COLO829 (cell line): ENCODE measurements around the gene RCVRN.
"Not testable (repeated sequence)": the region's sequence is repeated elsewhere in the genome, so short reads cannot be mapped to it uniquely, and the experiment has no call there.

ENCODE experiments used
- DNase-seq: peaks from one replicate; pipeline ENCODE4 v3.0.0; 2012; ENCODE audit warnings: low spot score

Gene RCVRN

DNA sequence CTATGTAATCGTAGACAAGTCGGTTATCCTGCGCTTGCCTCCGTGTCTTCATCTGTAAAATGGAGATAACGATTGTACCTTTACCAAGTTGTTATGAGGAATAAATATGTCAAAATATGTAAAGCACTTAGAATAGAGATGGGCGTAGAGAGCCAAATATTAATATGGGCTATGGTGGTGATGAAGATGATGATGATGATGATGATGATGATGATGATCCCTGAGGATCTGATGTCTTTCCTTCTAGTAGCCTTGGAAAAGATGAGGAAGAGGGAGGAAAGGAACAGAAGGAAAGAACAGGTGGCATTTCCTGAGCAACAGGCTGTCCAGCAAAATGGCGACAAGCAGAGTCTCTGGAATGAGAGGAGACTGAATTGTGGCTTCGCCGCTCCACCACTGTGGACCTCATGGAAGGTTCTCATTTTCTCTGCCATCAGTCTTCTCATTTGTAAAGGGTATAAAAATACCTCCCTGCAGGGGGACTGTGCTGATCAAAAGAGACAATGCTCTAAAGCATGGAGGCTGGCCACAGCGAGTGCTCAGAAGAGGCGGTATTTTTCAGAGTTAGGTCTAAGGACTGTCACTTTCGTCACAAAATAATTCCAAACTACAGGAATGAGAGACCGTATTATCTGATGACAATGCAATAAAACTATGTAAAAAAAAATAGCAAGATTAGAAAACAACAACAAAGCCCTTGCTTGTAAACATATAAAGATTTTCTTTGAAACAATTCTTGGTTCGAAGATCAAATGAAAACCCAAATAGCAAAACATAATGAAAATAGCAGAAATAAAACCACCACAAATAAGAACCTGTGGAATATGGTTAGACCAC lies 17.2 kb upstream of the RCVRN start:
- DNase-seq: no peak

DNA sequence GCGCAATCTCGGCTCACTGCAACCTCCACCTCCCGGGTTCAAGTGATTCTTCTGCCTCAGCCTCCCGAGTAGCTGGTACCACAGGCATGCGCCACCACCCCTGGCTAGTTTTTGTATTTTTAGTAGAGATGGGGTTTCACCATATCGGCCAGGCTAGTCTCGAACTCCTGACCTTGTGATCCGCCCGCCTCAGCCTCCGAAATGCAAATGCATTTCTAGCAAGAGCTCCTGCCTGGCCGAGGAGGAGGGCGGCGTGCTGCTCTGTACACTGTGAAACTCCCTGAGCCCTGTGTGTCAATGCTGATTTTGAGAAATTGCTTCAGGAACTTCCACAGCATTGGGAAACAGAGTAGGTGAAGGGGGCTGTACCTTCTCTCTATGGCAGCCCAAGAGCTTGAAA lies 16.1 kb upstream of the RCVRN start:
- not testable (repeated sequence) for DNase-seq

DNA sequence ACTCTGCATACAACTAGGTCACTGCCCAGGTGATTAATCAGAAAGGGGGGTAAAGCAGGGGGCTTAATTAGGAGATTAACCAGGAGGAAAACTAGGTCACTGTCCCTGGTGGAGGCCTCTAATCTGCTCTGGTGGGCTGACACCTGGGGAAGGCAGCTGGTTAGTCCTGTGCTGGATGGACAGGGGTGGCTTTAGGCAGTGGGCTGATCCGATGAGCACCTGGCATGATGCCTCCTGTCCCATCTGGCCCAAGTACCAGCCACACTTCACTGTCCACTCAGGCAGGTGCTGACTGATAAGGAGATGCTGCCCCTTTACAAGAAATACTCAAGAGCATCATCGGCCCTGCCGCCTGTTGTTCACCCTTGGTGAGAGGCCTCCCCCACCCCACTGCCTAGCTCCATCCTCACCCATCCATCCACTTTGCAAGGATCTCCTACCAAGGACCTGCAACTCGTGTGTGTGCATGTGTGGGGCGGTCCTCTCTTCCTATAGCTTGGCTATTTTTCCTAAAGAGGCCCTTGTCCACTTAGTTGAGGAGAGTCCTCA lies 13.8 kb upstream of the RCVRN start:
- no peak for DNase-seq

DNA sequence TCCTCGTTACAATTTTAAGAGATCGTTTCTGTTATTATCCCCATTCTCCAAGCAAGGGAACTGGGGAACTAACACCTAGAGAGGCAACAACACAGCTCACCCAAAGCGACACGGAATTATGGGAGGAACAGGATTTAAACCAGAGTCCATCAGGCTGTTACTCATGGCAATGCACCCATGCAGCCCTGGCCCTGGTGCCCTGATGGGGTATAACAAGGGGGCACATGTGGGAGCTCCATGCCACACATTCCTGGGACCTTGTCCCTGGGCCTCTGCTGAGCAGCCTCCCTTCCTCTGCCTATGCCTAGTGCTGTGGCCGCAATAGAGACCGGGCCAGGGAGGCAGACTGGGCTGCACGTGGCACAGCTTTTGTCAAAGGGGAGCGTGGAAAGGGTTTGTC lies 13.3 kb upstream of the RCVRN start:
- no peak for DNase-seq

DNA sequence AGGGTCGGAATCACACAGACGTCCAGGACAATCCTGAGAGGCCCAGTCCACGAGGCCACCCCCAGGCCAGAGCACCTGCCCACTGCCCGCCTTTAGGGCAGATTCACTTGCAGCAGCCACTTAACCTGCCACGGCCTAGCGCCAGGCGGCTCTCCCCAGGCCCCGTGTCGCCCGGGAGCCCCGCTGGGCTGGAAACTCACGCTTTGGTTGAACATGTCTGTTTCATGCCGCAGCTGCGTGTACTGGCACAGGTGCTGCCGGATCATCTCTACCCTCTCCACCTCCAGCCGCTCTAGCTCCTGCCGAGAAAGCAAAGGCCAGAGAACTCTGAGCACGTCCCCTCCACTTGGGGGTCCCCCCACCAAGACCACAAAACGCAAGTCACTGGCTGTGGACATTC lies 12.7 kb upstream of the RCVRN start:
- DNase-seq: no peak

DNA sequence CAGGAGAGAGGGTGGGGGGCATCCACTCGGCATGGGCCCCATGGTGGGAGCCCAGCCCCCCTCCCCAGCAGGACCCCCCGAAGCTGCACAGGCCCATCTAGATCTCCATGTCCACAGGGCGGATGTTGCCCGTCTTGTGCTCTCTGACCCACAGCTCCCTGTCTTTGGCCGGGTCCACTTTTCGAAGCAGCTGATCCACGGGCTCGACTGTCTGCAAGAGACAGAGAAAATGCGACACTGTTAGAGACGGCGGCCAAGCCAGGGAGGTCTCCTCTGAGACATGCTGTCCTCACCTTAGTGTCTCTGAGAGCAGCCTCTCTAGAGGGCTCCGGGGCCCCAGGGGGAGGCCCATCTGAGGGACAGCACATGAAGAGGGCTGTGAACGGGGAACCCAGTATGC lies 12.1 kb upstream of the RCVRN start:
- no peak for DNase-seq

DNA sequence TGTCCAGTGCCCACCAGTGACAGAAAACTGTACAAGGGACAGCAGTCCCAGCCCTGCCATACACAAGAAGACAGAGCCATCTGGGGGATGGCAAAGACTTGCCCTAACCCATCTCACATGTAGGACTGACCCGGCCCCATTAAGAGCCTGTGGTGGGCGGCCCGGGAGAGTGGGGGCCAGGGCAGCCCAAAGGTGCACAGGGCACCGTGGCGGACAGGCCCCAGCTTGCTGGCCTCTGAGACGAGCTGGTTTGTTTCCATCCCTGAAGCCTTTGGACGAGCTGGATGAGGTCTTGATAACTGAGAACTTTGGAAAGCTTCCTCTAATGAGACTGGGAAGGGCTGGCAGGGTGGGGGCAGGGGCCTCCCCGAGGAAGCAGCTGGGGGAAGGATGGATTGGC lies 11.0 kb upstream of the RCVRN start:
- no peak for DNase-seq

DNA sequence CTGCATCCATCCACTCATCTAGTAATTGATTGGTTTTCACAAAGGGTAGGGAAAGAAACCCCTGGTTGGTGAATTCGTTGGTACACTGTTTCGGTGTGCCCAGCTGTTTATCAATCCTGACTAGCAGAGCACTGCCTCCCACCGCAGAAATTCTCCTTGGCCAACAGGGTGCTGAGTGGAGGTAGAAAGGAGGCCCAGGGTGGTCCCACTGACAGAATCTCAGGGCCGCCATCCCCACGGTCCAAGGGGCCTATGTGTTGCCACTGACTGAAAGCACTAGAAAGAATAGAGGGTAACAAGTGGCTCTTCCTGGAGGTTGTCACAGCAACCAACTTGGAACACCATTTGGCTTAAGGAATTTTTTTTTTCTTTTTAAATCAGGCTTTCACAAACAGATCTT lies 8.4 kb upstream of the RCVRN start:
- DNase-seq: no peak

DNA sequence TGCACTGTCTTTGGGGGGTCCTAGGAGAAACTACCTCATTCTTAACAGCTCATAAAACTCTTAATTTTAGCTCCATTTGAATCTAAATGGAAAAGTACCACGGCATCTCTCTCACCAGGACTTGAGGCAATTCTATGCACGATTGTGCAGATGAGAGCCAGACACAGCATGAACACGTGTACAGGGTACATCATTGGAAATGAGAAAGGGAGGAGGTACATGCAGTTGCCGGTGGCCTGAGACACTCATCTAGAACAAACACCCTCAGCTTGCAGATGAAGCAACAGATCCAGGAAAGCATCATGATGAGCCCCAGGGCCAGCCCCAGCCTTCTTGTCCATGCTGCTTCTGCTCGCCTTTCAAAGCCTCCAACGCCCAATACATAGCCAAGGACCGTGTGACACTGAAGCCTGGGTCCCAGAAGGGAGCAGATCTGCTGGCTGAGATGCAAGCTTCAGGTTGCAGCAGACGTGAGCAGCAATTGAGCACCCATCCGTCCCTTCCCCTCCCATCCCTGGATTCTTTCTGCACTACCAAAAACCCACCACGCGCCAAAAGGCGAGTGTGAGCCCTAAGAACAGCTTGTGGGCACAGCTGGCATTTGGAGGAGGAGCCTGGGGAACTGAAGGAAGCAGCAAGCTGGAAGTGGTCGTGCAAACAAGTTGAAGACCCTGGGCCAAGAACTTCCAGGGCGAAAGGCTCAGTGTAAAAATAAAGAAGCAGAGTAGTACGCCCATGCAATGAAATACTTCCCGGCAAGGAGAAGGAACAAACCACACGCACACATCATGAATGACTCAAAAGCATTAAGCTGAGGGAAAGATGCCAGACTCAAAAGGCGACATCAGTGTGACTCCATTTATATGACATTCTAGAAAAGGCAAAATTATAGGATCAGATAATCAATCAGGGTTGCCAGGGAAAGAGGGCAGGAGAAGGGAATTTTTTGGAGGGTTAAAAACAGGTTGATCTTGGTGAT lies 7.3 kb upstream of the RCVRN start:
- no peak for DNase-seq

DNA sequence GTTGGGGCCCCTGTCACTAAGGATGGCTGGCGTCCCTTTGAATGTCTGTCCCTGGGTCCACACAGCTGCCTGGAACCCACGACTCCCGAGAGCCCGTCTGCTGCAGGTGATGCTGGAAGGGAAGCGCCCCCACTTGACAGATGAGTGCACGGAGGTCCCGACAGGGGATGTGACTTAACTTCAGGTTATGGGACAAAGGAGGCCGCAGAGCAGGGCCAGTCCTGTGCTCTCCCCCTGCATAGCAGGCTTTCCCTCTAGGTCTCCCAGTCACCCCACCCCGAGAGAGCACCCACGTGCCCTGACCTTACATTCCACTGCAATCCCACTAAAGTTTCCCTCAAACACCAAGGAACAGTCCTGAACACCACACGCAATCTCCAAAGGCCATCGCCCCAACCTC lies 6.0 kb upstream of the RCVRN start:
- no peak for DNase-seq

DNA sequence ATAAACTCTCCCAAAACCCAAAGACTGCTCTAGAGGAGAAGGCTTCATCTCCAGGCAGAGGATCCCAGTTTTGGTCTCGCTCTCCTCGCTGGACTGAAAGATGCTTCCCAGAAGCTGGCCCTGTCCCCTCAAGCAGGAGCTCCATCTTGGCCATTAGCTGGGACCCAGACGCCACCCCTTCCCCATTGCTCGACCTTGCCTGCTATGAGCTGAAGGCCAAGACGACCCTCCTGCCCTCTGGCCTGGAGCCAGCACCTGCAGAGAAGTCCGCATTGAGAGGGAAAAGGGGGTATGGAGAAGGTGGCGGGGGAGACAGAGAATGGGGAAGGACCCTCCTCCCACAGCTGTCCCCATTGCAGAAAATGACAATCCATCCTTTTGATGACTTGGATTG lies 3.6 kb upstream of the RCVRN start:
- DNase-seq: no peak

DNA sequence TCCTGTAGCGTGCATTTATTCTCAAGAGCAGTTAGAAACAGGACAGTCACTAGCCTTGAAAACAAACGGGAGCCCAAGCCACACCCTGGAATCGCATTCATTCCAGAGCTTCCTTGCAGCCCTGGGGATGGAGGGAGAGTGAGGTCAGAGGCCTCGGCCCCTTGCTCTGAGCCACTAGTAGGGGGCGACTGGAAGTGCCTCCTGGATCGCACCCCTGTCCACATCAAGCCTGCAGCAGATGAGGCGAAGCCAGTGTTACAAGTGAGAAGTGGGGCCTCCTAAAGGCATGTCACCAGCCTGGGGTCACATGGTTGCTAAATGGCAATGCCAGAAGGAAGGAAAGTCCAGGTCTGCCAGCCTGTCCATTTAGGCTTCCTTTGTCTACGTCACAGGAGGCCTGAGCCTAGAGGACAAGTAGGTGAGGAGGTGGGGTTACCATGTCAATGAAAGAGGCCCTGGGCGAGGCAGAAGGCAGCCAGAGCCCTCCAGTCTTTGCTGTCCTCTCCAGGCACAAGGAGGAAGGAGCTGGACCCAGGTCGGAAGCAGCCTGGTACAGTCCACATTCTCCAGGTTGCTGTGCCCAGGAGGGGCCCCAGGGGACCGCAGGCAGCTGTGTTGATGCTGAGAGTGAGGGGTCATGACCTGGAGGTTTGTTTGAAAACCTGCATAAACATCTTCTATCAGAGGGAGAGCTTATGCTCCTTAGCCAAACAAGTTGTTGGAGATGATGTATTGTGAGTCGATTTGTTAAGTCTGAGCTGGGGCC lies 3.0 kb upstream of the RCVRN start:
- DNase-seq: no peak

DNA sequence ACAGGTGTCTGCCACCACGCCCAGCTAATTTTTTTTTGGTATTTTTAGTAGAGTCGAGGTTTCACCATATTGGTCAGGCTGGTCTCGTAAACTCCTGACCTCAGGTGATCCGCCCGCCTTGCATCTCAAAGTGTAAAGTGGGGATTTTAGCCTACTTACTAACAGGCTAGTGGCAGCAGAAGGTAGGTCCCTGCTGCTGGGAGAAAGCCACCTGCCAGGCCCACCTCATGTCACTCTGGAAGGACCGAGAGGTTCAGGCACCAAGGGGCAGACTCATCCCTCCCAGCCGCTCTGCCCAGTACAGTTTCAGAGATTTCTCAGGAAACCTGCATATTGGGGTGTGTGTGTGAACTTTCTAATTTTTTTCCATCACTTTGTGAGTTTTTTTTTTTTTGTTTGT lies 2.1 kb upstream of the RCVRN start:
- DNase-seq: no peak

DNA sequence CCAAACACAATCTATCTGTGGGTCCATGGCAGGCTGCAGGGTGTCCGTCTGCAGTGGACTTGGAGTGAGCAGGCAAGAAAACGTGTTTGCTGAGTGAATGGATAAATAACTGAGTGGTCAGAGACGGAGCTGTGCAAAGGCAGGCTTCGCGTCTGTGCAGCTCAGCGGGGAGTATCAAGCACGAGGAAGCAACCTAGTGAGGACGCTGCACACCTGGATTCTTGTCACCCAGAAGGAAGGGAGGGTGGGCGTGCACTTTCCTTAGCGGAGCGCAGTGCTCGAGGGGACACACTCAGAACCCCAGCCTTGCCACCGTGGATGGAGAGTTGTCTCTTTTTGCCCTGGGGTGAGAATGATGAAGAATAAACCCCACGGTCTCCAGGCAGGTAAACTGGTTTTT lies 1.5 kb upstream of the RCVRN start:
- DNase-seq: no peak

DNA sequence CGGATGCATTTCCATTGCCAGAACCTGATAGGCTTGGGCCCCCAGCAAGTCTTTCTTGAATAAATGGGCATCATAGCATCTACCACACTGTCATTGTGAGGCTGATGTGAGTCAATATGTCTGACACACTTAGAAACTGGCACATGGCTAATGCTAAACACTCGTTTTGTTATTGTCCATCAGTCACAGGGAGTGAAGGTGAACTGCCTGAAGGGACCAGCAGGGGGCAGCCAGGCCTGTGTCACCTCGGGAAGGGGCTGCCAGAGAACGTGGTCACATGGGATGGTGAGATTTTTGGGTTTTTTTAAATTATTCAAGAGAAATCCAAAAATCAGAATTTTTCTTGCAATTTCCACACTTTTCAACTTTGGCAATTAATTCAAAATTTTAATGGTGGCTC lies 831 bp upstream of the RCVRN start:
- DNase-seq: peak; percentile 88

DNA sequence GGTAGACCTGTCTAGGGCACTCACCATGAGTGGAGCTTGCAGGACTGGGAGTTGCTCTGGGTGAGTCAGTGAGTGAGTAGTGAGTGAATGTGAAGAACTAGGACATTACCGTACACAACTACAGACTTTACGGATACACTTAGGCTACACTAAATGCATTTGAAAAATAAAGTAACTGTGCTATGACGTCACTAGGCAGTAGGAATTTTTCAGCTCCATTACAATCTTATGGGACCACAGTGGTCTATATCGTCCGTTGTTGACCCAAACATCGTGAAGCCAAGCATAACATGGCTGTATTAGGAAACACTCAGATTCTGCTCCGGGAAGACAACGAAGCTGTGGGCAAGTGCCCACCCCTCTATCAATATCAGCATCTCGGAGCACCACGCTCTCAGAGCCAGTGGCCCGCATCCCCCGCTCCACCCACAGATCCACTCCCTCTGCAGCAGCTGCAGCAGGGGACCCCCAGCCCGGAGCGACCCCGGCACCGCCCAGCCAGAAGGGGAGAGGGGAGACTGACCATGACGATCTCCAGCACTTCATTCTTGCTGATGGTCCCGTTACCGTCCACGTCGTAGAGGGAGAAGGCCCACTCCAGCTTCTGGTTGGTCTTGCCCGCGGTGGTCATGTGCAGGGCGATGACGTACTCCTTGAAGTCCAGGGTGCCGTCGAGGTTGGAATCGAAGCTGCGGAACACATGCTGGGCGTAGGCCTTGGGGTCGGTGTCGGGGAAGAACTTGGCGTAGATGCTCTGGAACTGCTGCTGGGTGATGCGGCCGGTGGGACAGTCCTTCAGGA lies 594 bp downstream of the RCVRN start:
- no peak for DNase-seq

DNA sequence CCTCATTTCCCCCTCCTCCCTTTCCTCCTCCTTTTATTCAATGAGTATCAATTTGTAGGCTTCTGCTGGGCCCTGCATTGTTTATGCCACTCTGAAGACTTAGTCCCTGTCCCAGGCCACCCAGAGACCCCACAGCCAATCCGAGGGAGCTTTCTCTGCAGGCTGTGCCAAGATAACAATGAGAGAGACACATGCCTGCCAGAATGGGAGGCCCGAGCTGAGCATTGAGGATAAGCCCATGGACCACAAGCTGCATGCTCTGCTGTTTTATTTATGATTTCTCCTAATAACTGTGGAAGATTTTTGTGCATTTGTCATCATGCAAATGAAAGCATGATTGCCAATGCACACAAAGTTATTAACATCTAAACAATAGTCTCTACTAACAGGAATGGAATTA lies 3.0 kb downstream of the RCVRN start:
- no peak for DNase-seq

DNA sequence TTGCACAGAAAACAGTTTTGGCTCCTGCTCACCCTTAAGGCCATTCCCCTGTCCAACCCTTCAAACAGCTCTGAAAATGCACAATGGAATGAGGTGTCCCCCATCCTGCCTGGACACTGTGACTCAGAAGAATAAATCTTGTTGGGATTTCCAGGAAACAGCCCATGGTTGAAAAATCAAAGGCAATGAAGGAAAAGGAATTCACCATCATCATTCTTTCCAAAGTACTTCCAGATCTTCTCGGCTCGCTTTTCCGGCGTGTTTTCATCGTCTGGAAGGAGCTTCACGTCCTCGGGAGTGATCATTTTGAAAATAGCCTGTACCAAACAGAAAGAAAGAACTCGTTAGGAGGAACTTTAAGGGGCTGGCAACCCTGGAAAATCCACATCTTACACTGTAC lies 4.3 kb downstream of the RCVRN start:
- no peak for DNase-seq

DNA sequence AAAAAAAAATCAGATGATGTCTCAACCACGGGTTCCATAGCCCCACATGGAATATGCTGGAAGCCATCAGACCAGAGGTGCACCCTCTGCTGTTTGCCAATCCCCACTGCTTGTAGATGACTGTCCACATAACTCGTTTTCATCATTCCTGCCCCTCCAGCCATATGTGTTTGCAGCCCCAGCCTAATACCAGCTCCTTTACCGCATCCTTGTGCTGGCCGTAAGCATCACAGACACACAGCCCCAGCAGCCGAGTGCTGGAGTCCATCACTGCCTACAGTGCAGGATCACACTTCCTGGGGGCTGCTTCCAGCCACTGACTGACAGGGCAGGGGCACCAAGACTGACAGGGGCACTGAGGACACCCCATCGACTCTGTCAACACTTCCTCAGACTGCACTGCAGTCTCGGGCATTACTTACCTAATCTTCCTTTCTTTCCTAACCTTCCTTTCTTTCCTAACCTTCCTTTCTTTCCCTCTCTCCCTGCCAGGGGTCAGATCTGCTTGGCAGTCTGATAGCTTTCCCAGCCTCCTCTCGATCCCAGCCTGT lies 5.0 kb downstream of the RCVRN start:
- DNase-seq: no peak

DNA sequence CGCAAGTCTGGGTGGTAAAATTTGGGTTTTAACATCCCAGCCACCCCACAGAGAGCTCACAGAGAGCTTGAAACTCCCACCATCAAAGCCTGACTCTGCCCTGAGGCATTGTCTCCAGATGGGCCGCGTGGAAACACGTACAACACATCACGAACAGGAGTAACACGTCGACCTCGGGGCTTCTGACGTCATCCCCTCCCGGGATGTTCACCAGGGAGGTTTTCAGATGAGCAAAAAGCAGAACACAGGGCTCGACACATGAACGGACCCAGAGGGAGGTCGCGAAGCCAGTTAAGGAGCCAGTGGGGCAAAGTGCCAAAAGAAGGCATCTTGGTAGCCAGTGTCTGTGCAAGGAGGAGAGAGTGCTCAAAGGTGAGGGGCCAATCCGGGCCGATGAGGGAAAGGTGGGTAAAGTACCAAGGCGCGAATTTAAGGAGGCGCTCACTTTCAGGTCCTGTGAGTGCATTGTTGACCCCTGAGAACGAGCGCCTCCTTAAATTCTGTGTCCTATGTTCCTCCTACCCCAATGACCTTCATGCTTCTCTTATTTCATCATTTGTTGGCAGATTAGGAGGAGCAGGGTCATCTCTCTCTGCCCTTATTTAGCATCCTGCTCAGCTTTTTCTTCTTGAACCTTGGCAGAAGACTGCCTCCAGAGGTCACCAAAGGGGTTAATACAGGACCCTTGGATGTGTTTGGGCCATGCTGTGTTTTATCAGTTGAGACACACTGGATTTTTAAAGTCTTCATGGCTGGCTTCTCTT lies 5.6 kb downstream of the RCVRN start:
- DNase-seq: no peak
